ENCODE measurements around the gene SIPA1L3.
"Not testable (repeated sequence)": the region's sequence is repeated elsewhere in the genome, so short reads cannot be mapped to it uniquely, and the experiment has no call there.

SIPA1L3 gene

DNA sequence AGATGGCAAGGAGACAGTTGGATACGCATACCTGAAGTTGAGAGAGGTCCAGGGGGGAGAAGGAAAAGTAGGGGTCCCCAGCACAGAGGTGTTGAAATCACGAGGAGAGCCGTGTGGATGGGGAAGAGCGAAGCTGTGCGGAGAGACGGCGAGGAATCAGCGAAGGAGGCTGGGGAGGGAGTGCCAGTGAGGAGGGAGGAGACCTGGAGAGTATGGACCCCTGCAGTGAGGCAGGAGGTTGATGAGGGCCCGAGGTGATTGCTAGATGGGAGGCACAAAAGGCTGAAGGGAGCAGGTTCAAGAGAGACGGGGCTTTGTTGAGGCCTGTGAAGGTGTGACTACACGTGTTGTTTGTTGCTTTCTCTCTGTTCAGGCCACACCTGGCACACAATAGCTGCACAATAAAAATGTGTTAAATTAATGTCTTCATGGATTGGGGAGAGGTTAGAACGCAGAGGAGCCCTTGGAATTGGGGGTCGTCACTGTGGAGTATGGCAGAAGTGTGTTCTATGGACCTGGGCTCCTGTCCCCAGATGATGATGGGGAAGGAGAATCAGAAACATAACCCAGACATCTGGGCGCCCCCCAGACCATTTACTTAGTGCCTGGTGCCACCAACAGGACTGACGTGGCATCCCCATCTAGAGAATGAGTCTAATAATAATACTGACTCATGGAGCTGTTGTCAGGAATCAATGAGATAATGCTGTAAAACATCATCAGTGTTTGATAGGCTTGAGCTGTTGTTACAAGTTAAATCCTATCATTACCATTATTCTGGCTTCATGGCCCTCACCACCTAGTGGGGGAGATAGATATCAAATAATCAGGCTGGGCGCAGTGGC lies 137.5 kb downstream of the SIPA1L3 start:
- DNase-seq: no peak

DNA sequence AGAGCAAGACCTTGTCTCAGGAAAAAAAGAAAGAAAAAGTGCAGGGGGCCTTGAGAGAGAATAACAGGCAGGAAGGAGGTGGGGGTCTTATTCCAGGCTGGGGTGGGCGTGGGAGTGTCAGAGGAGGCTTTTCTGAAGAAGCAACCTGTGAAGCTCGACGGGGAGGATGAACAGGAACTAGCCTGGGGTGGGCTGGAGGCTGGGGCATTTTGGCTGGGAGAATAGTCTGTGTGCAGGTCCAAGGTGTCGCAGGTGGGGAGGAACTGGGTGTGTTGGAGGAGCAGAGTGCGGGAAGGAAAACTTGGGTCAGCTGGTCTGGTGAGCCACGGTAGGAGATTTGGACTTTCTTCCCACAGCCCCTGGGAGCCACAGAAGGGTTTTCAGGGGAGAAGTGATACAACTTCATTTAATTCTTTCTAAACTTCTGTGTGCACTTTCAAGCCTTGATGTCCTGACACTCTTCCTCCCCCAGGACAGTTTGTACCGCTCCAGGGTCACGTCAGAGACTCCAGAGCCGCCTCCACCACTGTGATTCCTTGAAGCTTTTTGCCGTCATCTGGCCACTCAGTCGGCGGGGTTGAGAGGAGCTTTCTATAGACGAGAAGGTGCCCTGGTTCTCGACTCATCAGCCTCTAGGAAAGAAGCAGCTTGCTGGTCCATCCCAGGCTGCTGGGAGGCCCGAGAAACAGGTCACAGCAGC lies 138.7 kb downstream of the SIPA1L3 start:
- DNase-seq: no peak

DNA sequence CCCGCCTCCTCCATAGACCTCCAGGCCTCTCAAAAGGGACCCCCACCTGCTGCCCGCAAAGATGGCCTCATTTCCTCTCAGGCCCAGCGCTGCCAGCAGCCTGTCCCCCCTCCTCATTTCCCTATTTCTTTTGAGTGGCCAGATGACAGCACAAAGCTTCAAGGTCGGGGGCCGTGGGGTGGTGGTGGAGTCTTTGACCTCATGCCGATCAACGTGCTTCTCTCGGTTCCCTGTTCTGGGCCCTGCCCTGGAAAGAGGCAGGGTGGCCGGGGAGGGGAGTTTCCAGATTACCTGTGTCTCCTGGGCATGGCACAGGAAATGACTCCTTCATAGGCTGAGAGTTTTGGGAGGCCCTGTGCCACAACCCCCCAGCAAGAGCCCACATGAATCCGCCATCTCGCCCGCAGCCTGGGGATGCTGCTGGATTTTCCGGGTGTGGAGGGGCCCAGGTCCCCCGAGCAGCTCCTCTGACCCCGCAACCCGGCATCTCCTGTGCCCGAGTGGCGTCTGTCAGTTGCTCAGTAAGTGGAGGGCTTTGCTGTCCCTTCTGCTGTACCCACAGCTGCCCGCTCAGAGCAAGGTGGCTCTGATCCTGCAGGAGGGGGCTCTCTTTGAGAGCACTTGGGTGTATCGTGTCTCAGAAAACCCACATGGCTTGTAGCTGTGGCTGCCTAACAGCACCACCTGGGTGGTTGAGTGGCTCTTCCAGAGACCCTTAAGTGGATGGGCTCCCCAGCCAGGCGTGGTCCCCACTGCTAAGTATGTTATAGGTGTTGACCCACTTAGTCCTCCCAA lies 139.4 kb downstream of the SIPA1L3 start:
- no peak for DNase-seq

DNA sequence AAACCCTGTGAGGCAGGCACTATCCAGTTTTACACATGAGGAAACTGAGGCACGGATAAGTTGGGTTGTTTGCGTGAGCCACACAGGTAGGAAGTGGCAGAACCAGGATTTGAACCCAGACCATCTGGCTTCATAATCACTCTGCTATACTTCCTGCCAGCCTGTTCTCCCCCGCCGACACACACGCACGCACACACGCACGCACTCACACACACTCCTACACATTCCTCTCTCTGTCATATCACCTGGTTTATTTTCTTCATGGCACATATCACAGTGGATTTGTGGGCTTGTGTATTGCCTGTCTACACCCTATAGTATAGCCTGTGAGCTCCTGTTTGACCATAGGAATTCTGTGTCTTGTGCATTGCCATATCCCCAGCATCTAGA lies 140.0 kb downstream of the SIPA1L3 start:
- no peak for DNase-seq

DNA sequence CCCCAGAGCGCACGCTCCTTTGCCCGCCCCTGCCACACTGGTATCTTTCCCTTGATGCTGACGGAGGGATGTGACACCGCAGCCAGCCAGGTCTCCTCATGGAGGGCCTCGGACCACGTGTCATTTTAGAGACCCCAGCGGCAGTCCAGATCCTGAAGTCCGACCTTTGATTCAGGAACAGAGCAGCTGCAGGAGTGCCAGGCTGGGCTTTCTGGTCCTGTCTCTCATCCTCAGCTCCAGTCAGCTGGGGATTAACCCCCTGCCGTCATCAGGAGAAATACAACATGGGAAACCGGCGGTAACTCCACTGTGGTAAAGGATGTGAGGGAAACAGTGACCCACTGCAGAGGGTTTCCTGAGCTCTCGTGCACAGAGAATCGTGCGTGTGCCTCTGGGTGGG lies 140.6 kb downstream of the SIPA1L3 start:
- no peak for DNase-seq

DNA sequence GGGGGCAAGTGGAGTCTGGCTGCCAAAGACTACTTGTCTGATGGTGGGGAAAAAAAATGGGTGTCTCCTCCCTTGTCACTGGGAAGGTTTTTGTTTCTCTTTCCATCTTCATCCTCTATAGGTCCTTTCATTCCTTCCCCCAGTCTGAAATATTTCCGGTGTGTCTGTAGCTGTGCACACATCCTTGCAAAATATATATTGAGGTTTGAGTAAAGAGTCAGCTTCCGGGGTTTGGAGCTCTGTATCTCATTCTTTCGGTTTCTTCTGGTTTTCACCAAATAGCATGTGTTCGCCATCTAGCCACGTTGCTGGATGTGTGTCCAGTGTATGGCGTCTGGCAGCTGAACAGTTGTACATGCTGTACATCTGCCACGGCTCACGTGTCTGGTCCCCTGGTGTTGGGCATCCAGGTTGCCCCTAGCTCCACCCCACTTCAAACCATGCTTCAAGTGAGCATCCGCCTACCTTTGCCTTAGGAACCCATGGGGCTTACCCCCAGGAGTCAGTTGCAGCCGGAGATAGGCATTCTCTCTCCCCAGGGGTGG lies 142.2 kb downstream of the SIPA1L3 start:
- no peak for DNase-seq

DNA sequence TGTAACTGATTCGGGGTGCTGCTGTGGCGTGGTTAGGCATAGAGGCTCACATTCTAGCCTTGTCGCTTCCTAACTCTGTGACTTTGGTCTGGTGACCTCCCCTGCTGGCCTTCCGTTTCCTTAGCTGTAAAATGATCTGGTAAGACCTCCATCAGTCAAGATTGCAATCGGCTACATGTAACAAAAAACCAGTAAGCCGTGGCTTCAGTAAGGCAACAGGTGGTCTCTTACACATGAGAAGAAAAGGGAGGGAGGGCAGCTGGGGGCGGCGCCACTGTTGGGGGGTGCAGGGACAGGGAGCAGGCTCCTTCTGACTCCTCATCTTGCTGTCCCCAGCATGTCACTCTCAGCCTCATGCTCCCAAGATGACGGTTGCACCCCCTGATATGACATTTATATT lies 148.0 kb downstream of the SIPA1L3 start:
- DNase-seq: peak; percentile 66

DNA sequence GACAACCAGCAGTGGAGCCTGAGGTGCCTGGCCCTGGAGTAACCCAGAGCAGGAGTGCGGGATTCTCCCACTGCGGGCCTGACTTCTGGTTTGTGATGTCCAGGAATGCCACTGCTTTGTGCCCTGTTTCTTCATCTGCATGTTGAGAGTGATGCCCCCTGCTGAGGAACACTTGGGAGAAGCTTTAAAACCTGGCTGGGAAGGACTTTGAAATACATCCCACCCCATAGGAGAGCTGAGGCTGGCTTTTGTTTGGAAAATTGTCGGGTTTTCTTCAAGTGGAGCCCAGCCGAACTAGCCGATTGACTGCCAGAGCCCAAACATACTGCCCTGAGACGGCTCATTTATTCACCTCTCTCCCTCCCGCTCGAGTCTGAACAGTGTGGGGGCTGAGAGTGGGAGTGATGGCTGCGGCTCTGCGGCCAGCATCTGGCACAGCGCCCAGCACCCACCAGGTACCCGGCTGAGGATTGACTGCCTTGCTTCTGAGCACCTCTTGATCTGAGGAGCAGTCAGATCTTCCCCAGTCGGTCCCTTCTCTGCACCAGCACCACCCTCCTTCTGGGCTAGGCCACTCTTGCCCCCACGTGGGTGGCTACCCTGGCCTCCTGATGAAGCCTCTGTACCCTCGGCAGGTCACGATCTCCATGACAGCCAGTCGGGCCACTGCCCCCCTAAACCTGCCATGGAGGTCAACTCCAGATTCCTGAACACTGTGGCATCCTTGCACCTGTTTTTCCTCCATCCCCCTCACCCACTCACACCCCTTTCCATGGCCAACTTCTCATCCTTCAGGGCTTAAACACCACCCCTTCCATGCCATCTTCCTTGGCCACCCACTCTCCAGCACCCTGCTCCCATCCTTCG lies 148.9 kb downstream of the SIPA1L3 start:
- DNase-seq: peak; percentile 99

DNA sequence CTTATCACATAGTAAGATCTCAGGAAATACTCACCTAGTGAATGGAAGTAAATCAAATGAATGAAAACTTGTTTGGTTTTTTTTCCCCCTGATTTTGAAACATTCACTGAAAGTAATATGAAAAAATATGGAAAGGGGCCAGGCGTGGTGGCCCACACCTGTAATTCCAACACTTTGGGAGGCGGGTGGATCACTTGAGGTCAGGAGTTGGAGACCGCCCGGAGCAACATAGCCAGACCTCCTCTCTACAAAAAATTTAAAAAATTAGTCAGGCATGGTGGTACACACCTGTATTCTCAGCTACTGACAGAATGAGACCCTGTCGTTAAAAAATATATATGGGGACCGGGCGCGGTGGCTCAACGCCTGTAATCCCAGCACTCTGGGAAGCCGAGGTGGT lies 149.6 kb downstream of the SIPA1L3 start:
- DNase-seq: no peak

DNA sequence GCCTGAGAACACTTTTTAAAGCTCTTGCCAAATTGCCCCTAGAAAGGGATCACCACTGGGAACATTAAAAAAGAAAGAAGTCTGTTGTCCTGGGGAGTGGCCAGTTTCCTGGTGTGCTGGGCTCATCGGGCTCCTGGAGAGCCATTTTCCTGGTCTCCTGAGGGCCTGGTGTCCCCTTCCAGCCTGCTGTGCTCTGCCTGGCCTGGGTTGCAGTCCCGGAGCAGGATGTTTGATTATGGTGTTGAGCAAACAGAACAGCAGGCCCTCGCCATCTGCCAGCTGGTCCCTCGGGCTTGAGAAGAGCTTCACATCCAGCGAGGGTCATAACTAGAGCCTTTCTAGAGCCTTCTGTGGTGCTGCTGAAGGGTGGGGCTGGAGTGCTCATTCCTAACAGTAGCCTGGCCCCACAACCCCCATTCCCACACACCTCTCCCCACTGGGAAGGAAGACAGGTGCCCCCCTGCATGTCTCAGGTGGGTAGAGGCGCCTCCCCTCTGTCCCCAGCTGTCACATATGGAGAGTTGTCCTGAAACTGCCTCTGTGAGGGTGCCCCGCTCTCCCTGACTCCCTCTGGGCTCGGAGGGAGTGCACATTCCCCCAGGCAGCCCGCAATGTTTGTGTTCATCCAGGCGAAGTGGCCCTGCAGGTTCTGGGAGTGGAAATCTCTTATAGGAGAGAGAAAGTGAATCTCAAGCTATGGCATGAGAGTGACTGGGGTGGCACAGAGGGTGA lies 151.1 kb downstream of the SIPA1L3 start:
- DNase-seq: peak; percentile 83

DNA sequence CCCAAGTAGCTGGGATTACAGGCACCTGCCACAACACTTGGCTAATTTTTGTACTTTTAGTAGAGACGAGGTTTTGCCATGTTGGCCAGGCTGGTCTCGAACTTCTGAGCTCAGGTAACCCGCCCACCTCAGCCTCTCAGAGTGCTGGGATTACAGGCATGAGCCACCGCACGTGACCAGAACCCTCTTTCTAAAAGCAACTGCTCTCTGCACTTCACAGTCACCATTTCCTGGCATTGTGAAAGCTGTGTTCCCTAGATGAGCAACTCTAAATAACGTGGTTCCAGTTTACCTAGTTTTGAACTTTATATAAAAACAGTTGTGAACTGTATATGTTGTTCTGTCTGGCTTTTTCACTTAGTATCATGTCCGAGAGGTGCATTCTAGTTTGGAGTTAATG lies 152.9 kb downstream of the SIPA1L3 start:
- DNase-seq: no peak

DNA sequence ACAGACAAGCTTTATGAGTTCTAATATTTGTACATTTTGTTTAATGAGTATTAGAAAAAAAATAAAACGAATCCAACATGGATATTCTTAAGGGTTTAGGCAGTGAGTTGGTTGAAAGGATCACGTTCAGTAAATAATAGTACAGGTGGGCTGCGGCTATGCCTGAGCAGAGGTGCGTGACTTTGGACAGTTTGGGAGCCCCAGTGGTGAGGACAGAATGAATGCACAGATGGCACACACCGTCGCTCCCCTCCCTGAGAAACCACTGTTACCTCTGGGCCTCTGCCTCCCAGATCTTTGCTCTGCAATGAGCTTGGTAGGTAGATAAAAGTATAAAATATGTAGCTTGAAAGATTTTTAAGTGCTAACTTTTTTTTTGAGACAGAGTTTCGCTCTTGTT lies 153.3 kb downstream of the SIPA1L3 start:
- DNase-seq: no peak

DNA sequence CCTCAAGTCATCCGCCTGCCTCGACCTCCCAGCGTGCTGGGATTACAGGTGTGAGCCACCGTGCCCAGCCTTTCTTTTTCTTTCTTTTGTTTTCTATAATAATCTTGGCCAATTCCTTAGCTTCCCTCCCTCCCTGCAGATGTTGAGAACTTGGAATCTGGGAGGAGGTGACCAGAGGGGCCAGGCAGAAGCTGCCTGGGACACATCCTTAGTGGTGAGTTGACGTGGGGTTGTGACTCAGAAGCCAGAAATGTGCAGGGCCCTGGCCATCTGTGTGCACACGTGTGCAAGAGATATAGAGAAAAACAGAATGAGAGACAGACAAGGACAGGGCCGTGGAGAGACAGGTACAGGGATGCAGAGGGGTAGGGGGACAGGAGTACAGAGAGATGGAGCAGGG lies 154.3 kb downstream of the SIPA1L3 start:
- DNase-seq: no peak

DNA sequence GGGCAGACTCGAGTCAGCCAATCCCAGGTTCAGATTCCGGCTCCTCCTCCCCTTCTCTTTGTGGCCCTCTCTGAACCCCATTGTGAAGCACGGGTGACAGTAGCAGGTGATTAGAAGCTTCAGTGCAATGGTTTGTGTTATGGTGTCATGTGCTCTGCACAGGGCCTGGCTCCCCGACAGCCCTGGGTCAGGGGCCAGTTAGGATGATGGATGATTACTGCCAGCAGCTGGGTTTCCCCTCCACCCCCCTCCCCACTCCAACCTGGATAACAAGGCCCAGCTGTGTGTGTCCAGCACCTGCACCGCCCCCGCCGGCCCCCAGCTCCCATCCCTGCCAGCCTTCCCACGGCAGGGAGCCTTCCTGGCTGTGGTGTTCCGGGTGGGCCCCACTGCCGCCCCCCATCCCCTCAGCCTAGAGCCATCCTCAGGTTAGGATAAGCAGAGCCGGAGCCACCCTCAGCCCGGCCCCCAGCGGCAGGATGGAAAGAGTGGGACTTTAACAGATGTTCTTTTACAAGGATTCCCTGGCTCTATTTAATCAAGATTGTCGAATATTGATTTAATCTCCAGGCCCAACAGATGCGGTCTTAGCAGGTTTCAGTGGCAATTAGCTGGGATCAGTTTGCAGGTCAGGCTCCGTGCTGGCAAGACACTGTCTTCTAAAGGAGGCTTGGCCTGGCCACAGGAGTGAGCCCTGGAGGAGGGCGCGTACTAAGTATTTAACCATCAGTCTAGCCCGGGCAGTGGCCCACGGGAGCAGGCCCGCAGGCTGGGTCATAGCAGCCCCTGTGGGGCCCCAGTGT lies 156.2 kb downstream of the SIPA1L3 start:
- peak; percentile 100 for DNase-seq

DNA sequence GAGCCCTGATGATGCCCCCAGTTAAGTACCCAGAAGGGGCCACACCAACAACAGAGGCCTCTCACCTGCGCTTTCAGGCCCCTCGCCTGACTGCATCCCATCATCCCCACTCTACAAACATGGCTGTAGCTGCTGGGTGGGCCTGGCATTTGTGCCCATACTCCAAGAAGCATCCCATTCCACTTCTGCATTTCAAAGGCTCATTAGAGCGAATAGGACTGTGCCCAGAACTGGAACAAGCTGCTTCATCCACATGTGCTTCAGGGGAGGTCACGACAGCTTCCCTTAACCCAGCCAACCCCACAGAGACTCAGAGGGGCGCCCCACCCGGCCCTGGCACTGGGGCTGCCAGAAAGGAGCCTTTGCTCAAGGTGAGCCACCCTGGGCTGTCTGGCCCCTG lies 156.9 kb downstream of the SIPA1L3 start:
- no peak for DNase-seq

DNA sequence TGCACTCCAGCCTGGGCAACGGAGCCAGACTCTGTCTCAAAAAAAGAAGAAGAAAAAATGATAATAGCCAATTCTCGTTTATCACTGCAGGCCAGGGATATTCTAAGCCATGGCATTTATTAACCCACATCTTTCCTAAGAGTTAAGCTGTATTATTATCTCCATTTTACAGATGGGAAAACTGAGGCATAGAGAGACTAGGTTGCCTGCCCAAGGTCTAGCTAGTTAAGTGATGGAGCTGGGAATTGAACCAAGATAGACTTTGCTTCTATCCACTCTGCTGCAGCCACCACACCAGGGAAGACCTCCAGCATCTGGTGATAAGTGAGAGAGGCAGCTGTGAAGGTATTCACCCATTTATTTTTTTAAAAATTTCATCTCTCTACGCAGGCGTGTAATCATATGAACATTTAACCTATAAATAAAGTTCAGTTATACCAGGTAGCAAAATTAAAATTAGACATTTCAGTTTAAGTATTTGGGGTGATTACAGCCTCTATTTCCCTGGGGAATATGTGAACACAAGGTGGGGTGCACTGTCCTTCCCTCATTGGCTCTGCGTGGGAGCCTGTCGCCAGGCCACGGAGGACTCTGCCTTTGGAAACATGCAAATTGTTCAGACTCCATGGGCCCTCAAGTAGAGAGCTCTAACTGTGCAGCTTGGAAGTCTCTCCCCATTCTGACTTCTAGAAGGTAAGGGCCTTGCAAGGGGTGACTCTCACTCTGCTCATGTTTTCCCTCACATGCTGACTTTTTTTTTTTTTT lies 157.8 kb downstream of the SIPA1L3 start:
- no peak for DNase-seq

DNA sequence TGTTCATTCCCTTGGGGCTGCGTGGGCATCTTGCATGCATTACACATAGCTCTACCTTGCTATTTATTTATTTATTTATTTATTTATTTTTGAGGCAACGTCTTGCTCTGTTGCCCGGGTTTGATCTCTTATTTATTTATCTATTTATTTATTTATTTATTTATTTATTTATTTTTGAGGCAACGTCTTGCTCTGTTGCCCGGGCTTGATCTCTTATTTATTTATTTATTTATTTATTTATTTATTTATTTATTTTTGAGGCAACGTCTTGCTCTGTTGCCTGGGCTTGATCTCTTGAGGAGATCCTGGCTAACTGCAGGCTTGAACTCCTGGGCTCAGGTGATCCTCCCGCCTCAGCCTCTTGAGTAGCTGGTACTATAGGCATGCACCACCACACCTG lies 158.8 kb downstream of the SIPA1L3 start:
- DNase-seq: not testable (repeated sequence)

DNA sequence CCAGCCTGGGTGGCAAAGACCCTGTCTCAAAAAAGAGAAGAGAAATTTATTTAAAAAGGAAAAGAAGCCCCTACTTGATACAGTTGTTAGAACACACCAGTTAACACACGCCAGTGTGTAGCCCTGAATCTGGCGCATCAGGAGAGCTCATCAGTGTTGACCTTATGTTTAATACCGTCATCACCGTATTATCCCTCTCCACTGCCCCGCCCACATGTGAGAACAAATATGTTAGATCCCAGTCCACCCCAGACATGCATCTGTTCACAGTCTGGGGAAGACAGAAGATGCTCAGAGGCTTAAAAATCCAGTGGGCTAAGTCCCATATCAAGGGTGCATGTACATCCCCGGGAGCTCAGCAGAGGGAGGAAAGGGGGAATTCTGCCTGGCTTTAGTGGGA lies 161.8 kb downstream of the SIPA1L3 start:
- DNase-seq: peak; percentile 98

DNA sequence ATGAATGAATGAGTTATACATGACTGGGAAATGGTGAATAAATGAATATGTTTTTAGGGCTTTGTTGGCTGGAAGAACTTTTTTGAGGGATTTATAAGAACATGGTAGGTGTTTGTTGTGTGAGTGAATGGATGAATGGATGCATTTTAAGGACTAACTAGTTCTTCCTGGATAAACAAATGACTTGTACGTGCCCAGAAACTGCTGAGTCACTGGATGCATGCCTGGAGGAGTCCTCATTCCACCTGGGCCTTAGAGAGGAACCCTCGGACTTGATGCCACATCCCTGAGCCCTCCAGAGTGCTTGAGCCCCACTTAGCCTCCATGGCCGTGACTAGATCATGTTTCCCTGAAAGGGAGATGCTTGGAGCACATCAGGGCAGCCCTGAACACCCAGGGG lies 163.6 kb downstream of the SIPA1L3 start:
- DNase-seq: peak; percentile 41

DNA sequence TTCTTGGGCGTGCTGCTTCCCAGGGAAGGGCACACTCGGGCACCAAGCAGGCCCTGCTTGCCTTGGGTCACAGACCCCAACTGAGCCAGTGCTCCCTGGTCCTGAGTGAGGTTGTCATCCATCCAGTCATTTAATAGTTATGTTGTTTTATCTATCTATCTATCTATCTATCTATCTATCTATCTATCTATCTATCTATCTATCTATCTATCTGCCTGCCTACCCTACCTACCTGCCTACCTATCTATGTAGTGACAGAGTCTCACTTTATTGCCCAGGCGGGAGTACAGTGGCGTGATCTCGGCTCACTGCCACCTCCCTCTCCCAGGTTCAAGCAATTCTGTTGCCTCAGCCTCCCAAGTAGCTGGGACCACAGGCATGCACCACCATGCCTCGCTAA lies 164.0 kb downstream of the SIPA1L3 start:
- not testable (repeated sequence) for DNase-seq

Measured in NCI-H2227 treated with DMSO at 0.1 percent for 48 hours (cell line).